CD14-positive monocyte (primary cell): ENCODE measurements around the gene OLFM3. TPM values are rescaled to one million over a fixed set of nuclear protein-coding genes. Genes with fewer than 3 reads are reported as not detected.

ENCODE experiments used
- DNase-seq, 3 donors: peaks; one replicate each; pipeline ENCODE4 v3.0.0-alpha.2; 2011 to 2022
- H2AFZ ChIP-seq: 2 replicates; pipeline ENCODE4 v1.6.0; 2012; ENCODE audit warnings: mild to moderate bottlenecking, low read depth, low read length, inconsistent platforms; ENCODE audit not compliant: insufficient read depth, poor library complexity, severe bottlenecking
- H3K27ac ChIP-seq, 2 donors: 1 replicate in 1 of 2; 2 replicates in 1 of 2; pipeline ENCODE4 v1.5.1; 2012 to 2013; ENCODE audit warnings: low read length in 2 of 2, control low read depth in 1 of 2, inconsistent platforms in 1 of 2, low read depth in 1 of 2, mild to moderate bottlenecking in 1 of 2
- H3K27me3 ChIP-seq, 2 donors: one replicate each; pipeline versions ENCODE4 v1.6.0 to v1.6.1; 2011 to 2013; ENCODE audit warnings: low read length in 2 of 2; ENCODE audit not compliant: control insufficient read depth in 2 of 2, insufficient read depth in 2 of 2
- H3K36me3 ChIP-seq, 2 donors: replicated peaks in 1 of 2; 1 replicate in 1 of 2; 2 replicates in 1 of 2; pipeline versions ENCODE4 v1.5.1 to v1.6.1; 2012 to 2013; ENCODE audit warnings: low read length in 2 of 2, control low read depth in 1 of 2, inconsistent platforms in 1 of 2, mild to moderate bottlenecking in 1 of 2; ENCODE audit not compliant: insufficient read depth in 2 of 2, control insufficient read depth in 1 of 2
- H3K4me1 ChIP-seq, 2 donors: 1 replicate in 1 of 2; 2 replicates in 1 of 2; pipeline versions ENCODE4 v1.5.1 to v1.6.1; 2012 to 2013; ENCODE audit warnings: low read length in 2 of 2, control low read depth in 1 of 2, inconsistent platforms in 1 of 2, mild to moderate bottlenecking in 1 of 2, moderate library complexity in 1 of 2; ENCODE audit not compliant: insufficient read depth in 2 of 2, control insufficient read depth in 1 of 2
- H3K4me2 ChIP-seq: replicated peaks from 2 replicates; pipeline ENCODE3; 2012; ENCODE audit warnings: low read length, moderate library complexity, mild to moderate bottlenecking; ENCODE audit not compliant: poor library complexity, severe bottlenecking; ENCODE audit errors: extremely low read depth
- H3K4me3 ChIP-seq, 3 experiments: fragments of 200-600 bp in 1 of 3; sonication (generic) in 1 of 3; replicated peaks in 1 of 3; 1 replicate in 2 of 3; 2 replicates in 1 of 3; pipeline ENCODE4 v1.5.1; 2011 to 2013; ENCODE audit warnings: low read length in 3 of 3, mild to moderate bottlenecking in 3 of 3, control low read depth in 2 of 3, low read depth in 2 of 3, inconsistent platforms in 1 of 3, moderate library complexity in 1 of 3
- H3K79me2 ChIP-seq: 2 replicates; pipeline ENCODE4 v1.6.0; 2012; ENCODE audit warnings: mild to moderate bottlenecking, control low read depth, inconsistent platforms, low read length, moderate library complexity; ENCODE audit not compliant: insufficient read depth
- H3K9ac ChIP-seq: 2 replicates; pipeline ENCODE4 v1.6.0; 2017; ENCODE audit warnings: low read length, mild to moderate bottlenecking; ENCODE audit not compliant: insufficient read depth, poor library complexity, severe bottlenecking
- H3K9me3 ChIP-seq, 2 donors: replicated peaks in 1 of 2; 1 replicate in 1 of 2; 2 replicates in 1 of 2; pipeline versions ENCODE4 v1.5.1 to v1.6.1; 2012 to 2013; ENCODE audit warnings: low read length in 2 of 2, control low read depth in 1 of 2; ENCODE audit not compliant: control insufficient read depth in 1 of 2, insufficient read depth in 1 of 2
- H4K20me1 ChIP-seq: 2 replicates; pipeline ENCODE4 v1.6.0; 2012; ENCODE audit warnings: mild to moderate bottlenecking, low read length, control low read depth, moderate library complexity; ENCODE audit not compliant: insufficient read depth
- H3K27ac Mint-ChIP-seq, 7 donors: one replicate each; pipeline ENCODE4 v1.8.0; 2020; ENCODE audit warnings: mild to moderate bottlenecking in 7 of 7, mixed read lengths in 7 of 7, moderate library complexity in 6 of 7, inconsistent platforms in 2 of 7
- H3K27me3 Mint-ChIP-seq, 3 donors: one replicate each; pipeline ENCODE4 v1.8.0; 2021 to 2022; ENCODE audit warnings: low read depth in 3 of 3, mild to moderate bottlenecking in 3 of 3, mixed read lengths in 3 of 3, moderate library complexity in 3 of 3, inconsistent platforms in 1 of 3
- H3K36me3 Mint-ChIP-seq, 2 donors: one replicate each; pipeline ENCODE4 v1.8.0; 2020; ENCODE audit warnings: mixed read lengths in 2 of 2, inconsistent platforms in 1 of 2, mild to moderate bottlenecking in 1 of 2
- H3K4me1 Mint-ChIP-seq: one replicate; pipeline ENCODE4 v1.8.0; 2020; ENCODE audit warnings: mild to moderate bottlenecking, mixed read lengths
- H3K4me3 Mint-ChIP-seq, 2 donors: one replicate each; pipeline ENCODE4 v1.8.0; 2020; ENCODE audit warnings: mild to moderate bottlenecking in 2 of 2, mixed read lengths in 2 of 2, moderate library complexity in 1 of 2
- H3K9me3 Mint-ChIP-seq, 7 donors: one replicate each; pipeline ENCODE4 v1.8.0; 2020 to 2022; ENCODE audit warnings: mixed read lengths in 7 of 7, mild to moderate bottlenecking in 6 of 7, moderate library complexity in 6 of 7, inconsistent platforms in 2 of 7
- WGBS: methylation state at CpG from one replicate; pipeline ENCODE4 v1.1.5; 2013; ENCODE audit warnings: missing lambda C conversion rate; ENCODE audit not compliant: insufficient coverage; 5-methylcytosine and 5-hydroxymethylcytosine counted together
- intact Hi-C, 2 donors: fragments of 100-400 bp; cut with micrococcal nuclease; formaldehyde crosslinking; loops; one replicate each; pipeline versions ENCODE4 v1.15.0 to v1.15.1; 2023
- polyA plus RNA-seq, 3 donors: library from polyadenylated mRNA; depleted of rRNA in 1 of 3; unstranded in 2 of 3; stranded (reverse) in 1 of 3; fragments of 300-500 nt in 2 of 3; fragments of >200 nt in 1 of 3; fragmentation: Illumina TruSeq in 2 of 3; gene quantifications; 1 replicate in 2 of 3; 2 replicates in 1 of 3; pipeline ENCODE4 v1.2.3, GENCODE V29; 2012 to 2021
- TF ChIP-seq, protein P1 (sequence below): fragments of 200-600 bp; IDR thresholded peaks from one replicate; pipeline ENCODE4 v1.8.0; 2022; ENCODE audit warnings: antibody characterized with exemption, mild to moderate bottlenecking

The OLFM3 gene
- polyA plus RNA-seq, 3 donors = not detected

DNA sequence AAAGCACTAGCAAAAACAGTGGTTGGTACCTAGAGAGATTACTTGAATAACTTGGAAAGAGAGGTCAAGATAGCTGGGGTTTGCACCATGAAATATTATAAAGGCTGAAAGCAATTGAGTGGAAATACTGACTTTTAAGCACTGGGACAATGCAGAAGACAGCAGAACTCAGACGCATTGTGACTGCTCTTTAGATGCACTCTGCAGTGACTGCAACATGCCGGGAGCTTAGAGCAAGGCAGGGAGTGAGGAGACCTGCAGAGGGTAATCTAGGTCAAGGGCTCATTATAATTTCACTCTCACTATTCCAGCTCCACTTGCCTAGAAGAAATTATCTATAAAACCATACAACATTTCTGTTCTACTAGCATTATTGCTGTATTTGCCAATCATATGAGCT lies 36.6 kb downstream of the OLFM3 start:
- Histone ChIP-seq H3K4me2 (no peak overlapping the region), H4K20me1 (no peaks in the 10 kb centered on the region), H3K4me1 (no peaks in the 10 kb centered on the region), H3K9ac (no peak overlapping the region), H3K27me3 (no peaks in the 10 kb centered on the region), H3K79me2 (no peaks in the 10 kb centered on the region), H2AFZ (no peak overlapping the region), H3K27ac (no peak overlapping the region), H3K36me3 (no peaks in the 10 kb centered on the region), H3K9me3 (no peaks in the 10 kb centered on the region), H3K4me3 (no peak overlapping the region)
- Mint-ChIP-seq H3K9me3 (no peaks in the 10 kb centered on the region), H3K4me1 (no peaks in the 10 kb centered on the region), H3K4me3 (no peak overlapping the region), H3K36me3 (no peaks in the 10 kb centered on the region), H3K27ac (no peak overlapping the region), H3K27me3 (no peaks in the 10 kb centered on the region)
- DNase-seq = no peak
- intact Hi-C loops = no loop called here
- no CpG with 5 or more reads among the region's 2 CpGs for WGBS
- TF ChIP-seq, protein P1, sequence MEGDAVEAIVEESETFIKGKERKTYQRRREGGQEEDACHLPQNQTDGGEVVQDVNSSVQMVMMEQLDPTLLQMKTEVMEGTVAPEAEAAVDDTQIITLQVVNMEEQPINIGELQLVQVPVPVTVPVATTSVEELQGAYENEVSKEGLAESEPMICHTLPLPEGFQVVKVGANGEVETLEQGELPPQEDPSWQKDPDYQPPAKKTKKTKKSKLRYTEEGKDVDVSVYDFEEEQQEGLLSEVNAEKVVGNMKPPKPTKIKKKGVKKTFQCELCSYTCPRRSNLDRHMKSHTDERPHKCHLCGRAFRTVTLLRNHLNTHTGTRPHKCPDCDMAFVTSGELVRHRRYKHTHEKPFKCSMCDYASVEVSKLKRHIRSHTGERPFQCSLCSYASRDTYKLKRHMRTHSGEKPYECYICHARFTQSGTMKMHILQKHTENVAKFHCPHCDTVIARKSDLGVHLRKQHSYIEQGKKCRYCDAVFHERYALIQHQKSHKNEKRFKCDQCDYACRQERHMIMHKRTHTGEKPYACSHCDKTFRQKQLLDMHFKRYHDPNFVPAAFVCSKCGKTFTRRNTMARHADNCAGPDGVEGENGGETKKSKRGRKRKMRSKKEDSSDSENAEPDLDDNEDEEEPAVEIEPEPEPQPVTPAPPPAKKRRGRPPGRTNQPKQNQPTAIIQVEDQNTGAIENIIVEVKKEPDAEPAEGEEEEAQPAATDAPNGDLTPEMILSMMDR = no peak

DNA sequence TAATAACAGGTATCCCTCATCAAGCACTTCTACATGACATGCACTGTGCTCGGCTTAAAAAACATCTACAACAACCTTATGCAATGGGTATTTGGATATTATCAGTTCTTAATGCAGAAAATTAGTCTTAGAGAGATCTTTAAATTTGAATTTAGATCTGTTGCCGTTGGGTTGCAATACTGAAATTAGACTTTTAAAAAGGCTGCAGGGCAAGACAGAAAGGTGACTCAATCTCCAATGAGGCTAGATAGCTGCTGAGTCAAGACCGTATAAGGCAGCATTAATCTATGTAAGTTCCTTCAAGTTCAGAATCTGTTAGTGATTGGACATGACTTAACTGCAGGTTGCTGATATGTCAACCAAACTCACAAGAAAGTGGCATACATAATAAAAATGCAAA lies 37.3 kb downstream of the OLFM3 start:
- H2AFZ ChIP-seq = no peak overlapping the region
- Mint-ChIP-seq H3K4me3 (no peak overlapping the region), H3K9me3 (no peaks in the 10 kb centered on the region), H3K4me1 (no peaks in the 10 kb centered on the region), H3K27ac (no peak overlapping the region), H3K36me3 (no peaks in the 10 kb centered on the region), H3K27me3 (no peaks in the 10 kb centered on the region)
- no peaks in the 10 kb centered on the region for H3K79me2 ChIP-seq
- TF ChIP-seq, protein P1 = no peak
- no peak overlapping the region for H3K27ac ChIP-seq
- no peak overlapping the region for H3K4me2 ChIP-seq
- DNase-seq = no peak
- H3K4me1 ChIP-seq = no peaks in the 10 kb centered on the region
- no peak overlapping the region for H3K9ac ChIP-seq
- H3K9me3 ChIP-seq = no peaks in the 10 kb centered on the region
- no peaks in the 10 kb centered on the region for H3K27me3 ChIP-seq
- no CpG with 5 or more reads among the region's 3 CpGs for WGBS
- H4K20me1 ChIP-seq = no peaks in the 10 kb centered on the region
- intact Hi-C loops = no loop called here
- H3K4me3 ChIP-seq = no peak overlapping the region
- H3K36me3 ChIP-seq = no peaks in the 10 kb centered on the region
